GM12872 (cell line): ENCODE results near the gene ADARB2.

ENCODE experiments used
- CTCF ChIP-seq: IDR thresholded peaks from 3 replicates; pipeline ENCODE4 v1.5.1; 2011; ENCODE audit warnings: low read depth, mild to moderate bottlenecking, low read length, moderate library complexity; ENCODE audit not compliant: insufficient read depth

ADARB2 gene

GRCh38 chr10:1538531-1539061 is 198.7 kb downstream of the ADARB2 start:
- TF ChIP-seq CTCF = no peak

- TF ChIP-seq CTCF = no peak
Observed at GRCh38 chr10:1538121-1538520, 199.2 kb downstream of the ADARB2 start.

- no peak for TF ChIP-seq CTCF
Observed at GRCh38 chr10:1536341-1536740, 201.0 kb downstream of the ADARB2 start.

GRCh38 chr10:1535301-1535965 is 201.9 kb downstream of the ADARB2 start:
- TF ChIP-seq CTCF = no peak

GRCh38 chr10:1534820-1535219 is 202.5 kb downstream of the ADARB2 start:
- no peak for TF ChIP-seq CTCF

- no peak for TF ChIP-seq CTCF
Observed at GRCh38 chr10:1532636-1533035, 204.7 kb downstream of the ADARB2 start.

- TF ChIP-seq CTCF = no peak
Observed at GRCh38 chr10:1531883-1532597, 205.3 kb downstream of the ADARB2 start.
